ENCODE results near the gene P2RX6. TPM values are rescaled to one million over a fixed set of nuclear protein-coding genes. Genes with fewer than 3 reads are reported as not detected.
"Not testable (repeated sequence)": the region's sequence is repeated elsewhere in the genome, so short reads cannot be mapped to it uniquely, and the experiment has no call there.

P2RX6 gene
- total RNA-seq, 4 donors from 2014 or later = 0.39 to 0.50 (median 0.41) TPM

DNA sequence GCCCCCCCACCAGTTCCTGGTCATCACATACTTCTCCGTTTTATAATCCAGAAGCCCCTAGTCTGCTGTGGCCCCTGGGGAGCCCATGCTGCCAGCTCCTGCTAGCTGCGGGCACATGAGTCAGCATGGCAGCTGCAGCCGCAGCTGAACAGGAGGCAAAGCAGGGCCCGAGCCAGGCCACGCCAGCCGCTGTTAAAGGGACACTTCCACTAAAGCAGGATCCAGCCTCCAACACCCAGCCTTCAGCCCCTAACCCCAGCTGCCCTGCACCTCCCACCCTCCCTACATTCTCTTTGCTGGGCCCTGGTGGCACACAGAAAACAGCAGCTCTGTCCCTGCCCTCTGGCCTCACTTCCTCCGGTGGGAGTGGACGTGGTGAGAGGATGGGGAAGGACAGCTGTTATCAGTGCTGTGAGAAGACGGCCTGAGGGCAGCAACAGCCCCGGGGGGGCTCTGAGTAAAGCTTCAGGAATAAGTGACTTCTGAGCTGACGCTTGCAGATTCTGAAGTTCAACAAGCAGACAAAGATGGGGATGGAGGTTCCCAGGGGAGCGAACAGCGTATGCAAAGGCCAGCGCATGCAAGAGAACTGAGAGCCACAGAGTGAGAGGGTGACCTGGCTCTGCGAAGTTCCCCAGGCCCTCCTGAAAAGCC is 30.1 kb downstream of the P2RX6 start:
- H3K4me3 ChIP-seq = peak overlapping the region; percentile 53 to 63 (median 54)
- TF ChIP-seq POLR2A (IDR thresholded peaks at IDR 0.05; ENCODE audit: low read depth) (no peak), EP300 (IDR thresholded peaks at IDR 0.05) (no peak), POLR2AphosphoS5 (IDR thresholded peaks at IDR 0.05) (no peak)
- TF ChIP-seq, protein P1, sequence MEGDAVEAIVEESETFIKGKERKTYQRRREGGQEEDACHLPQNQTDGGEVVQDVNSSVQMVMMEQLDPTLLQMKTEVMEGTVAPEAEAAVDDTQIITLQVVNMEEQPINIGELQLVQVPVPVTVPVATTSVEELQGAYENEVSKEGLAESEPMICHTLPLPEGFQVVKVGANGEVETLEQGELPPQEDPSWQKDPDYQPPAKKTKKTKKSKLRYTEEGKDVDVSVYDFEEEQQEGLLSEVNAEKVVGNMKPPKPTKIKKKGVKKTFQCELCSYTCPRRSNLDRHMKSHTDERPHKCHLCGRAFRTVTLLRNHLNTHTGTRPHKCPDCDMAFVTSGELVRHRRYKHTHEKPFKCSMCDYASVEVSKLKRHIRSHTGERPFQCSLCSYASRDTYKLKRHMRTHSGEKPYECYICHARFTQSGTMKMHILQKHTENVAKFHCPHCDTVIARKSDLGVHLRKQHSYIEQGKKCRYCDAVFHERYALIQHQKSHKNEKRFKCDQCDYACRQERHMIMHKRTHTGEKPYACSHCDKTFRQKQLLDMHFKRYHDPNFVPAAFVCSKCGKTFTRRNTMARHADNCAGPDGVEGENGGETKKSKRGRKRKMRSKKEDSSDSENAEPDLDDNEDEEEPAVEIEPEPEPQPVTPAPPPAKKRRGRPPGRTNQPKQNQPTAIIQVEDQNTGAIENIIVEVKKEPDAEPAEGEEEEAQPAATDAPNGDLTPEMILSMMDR (IDR thresholded peaks at IDR 0.05) = no peak
- intact Hi-C loops (cut with DNase I) = no loop called here
- H3K27ac ChIP-seq (replicated peaks in 1 of 4) = peak overlapping the region in 1 of 4 donors; percentile 2
- 16% methylated on average over 15 of the region's 15 CpGs for WGBS
- no peaks in the 10 kb centered on the region for H3K27me3 ChIP-seq
- peaks cover 8 to 25% (median 21%) of the 10 kb centered on the region in 4 donors for H3K4me1 ChIP-seq
- DNase-seq (ENCODE audit: extremely low spot score) = no peak
- H3K36me3 ChIP-seq = no peaks in the 10 kb centered on the region
- no peaks in the 10 kb centered on the region for H3K9me3 ChIP-seq

DNA sequence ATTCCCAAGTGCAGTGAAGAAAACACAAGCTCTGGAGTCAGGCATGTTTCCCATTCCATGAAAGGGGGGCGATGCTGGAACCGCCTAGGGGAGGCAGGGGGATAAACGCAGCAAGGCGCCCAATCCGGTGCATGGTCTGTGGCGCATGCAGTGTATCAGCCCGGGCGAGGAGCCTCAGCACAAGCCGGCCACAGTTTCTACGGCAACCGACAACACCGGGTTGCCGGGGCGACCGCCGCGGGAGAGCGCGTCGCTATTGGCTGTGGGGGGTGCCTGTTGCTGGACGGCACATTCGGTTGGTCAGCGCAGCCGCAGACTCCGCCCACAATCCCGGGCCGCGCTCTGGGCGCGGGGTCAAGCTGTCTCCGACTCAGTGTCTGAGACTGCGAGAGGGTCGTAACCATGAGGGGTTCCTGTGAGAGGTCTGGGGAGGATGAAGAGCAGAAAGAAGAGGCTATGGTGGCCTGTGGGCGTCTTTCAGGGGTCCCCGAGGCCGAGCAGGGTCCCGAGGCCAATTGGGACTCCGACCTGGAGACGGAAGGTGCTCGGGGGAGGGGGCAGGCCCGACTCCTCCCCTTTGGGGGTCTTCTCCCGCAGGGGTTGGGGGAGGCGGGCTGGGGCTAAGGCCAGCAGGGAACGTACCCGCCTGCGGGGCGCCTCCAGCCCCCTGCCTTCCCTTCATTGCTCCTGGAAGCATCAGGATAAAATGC is 30.8 kb downstream of the P2RX6 start, which contains the start of gene LRRC74B:
Gene LRRC74B (plus strand): TSS at position 362 of the 710 bp plus-strand sequence. CDS start 41 bp downstream, at position 403.
- H3K9me3 ChIP-seq = no peaks in the 10 kb centered on the region
- WGBS = 24% methylated on average over 11 of the region's 47 CpGs
- peak within 1 kb of the TSS; percentile 53 to 63 (median 54) for H3K4me3 ChIP-seq
- peak; percentile 96 for DNase-seq (ENCODE audit: extremely low spot score)
- H3K4me1 ChIP-seq = peaks cover 8 to 25% (median 21%) of the 10 kb centered on the region in 4 donors
- no peaks in the 10 kb centered on the region for H3K27me3 ChIP-seq
- H3K27ac ChIP-seq (replicated peaks in 1 of 4) = peak within 1 kb of the TSS in 1 of 4 donors; percentile 2
- H3K36me3 ChIP-seq = no peaks in the 10 kb centered on the region
- TF ChIP-seq POLR2AphosphoS5 (IDR thresholded peaks at IDR 0.05) (no peak), POLR2A (IDR thresholded peaks at IDR 0.05; ENCODE audit: low read depth) (no peak), EP300 (IDR thresholded peaks at IDR 0.05) (no peak)
- TF ChIP-seq, protein P1 (IDR thresholded peaks at IDR 0.05) = no peak
- intact Hi-C loops (cut with DNase I) = no loop called here

DNA sequence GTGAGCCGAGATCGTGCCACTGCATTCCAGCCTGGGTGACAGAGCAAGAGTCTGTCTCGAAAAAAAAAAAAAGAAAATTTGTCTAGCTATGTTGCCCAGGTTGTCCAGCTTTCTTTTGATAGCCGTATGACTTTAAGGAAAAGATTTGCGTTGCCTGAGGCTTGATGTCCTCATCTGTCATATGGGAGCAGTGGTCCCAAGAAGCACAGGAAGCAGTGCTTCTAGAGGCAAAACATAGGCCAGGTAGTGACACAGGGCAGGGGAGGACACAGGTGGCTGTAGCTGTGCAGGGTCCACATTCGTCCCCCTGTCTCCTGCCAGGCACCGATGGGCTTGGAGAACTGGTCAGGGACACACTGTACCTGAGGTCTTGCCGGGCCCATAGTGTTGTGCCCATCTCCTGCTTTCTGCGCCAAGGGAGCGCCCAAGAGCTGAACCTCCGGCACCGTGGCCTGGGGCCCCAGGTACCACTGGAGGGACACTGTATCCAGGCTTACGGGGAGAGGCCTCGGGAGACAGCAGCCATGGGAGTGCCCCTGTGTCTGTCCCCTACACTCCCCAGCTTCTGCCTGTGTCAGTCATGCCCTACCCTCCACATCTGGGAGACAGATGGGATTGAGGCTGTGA is 32.2 kb downstream of the P2RX6 start:
- no peak overlapping the region for H3K4me3 ChIP-seq
- TF ChIP-seq, protein P1 (IDR thresholded peaks at IDR 0.05) = no peak
- TF ChIP-seq EP300 (IDR thresholded peaks at IDR 0.05) = no peak
- no peak for TF ChIP-seq POLR2AphosphoS5 (IDR thresholded peaks at IDR 0.05)
- no peak for TF ChIP-seq POLR2A (IDR thresholded peaks at IDR 0.05; ENCODE audit: low read depth)
- DNase-seq (ENCODE audit: extremely low spot score) = no peak
- 90% methylated on average over 8 of the region's 14 CpGs for WGBS
- no peaks in the 10 kb centered on the region for H3K27me3 ChIP-seq
- H3K27ac ChIP-seq (replicated peaks in 1 of 4) = no peak overlapping the region
- intact Hi-C loops (cut with DNase I) = no loop called here
- no peaks in the 10 kb centered on the region for H3K36me3 ChIP-seq
- H3K9me3 ChIP-seq = no peaks in the 10 kb centered on the region
- peaks cover 8 to 25% (median 21%) of the 10 kb centered on the region in 4 donors for H3K4me1 ChIP-seq

DNA sequence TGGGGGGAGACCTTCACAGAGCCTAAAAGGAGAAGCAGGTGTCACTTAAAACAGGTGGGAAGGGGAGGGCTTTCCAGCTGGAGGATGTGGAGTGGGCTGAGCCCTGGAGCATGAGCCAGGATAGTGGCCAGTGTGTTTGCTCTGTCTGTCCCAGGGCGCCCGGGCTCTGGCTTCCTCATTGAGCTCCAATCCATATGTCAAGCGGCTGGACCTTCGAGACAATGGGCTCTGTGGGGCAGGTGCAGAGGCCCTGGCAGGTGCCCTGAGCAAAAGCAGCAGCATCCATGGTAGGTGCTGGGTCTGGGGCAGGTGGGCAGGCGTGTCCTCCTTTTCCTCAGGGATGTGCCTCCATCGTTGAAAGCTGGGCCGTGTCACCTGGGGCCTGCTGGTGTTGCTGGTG is 32.8 kb downstream of the P2RX6 start:
- no peak for DNase-seq (ENCODE audit: extremely low spot score)
- whole genome bisulfite sequencing = 83% methylated on average over 2 of the region's 7 CpGs

DNA sequence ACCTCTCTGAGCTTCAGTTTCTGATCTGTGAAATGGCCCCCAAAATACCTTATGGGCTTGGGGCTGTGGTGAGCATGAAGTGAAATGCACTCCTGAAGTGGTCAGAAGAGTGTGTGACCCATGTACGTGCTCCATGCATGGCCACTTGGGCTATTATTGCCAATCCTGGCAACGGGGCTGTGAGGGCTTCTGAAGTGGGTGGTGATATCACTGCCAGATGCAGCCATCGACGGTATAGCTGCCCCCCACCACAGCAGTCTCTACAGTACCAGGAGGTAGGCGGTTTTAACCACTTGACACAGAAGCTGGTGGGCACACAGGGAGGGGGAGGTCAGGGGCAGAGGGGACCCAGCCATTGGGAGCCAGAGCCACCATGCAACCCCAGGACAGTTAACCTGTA is 33.5 kb downstream of the P2RX6 start:
- H3K27ac ChIP-seq (replicated peaks in 1 of 4); H3K36me3 ChIP-seq; H3K9me3 ChIP-seq; intact Hi-C loops (cut with DNase I); DNase-seq (ENCODE audit: extremely low spot score); H3K27me3 ChIP-seq; H3K4me3 ChIP-seq: not testable (repeated sequence)
- peaks cover 8 to 25% (median 21%) of the 10 kb centered on the region in 4 donors for H3K4me1 ChIP-seq
- WGBS = 87% methylated on average over 5 of the region's 5 CpGs

More for the DNA sequence above, 32.8 kb downstream of the P2RX6 start:
- Histone ChIP-seq H3K27me3 (no peaks in the 10 kb centered on the region), H3K4me1 (peaks cover 8 to 25% (median 21%) of the 10 kb centered on the region in 4 donors), H3K27ac (replicated peaks in 1 of 4) (no peak overlapping the region), H3K36me3 (no peaks in the 10 kb centered on the region), H3K4me3 (no peak overlapping the region), H3K9me3 (no peaks in the 10 kb centered on the region)
- TF ChIP-seq POLR2AphosphoS5 (IDR thresholded peaks at IDR 0.05) (no peak), EP300 (IDR thresholded peaks at IDR 0.05) (no peak), POLR2A (IDR thresholded peaks at IDR 0.05; ENCODE audit: low read depth) (no peak)
- TF ChIP-seq, protein P1 (IDR thresholded peaks at IDR 0.05) = no peak
- intact Hi-C loops (cut with DNase I) = no loop called here

DNA sequence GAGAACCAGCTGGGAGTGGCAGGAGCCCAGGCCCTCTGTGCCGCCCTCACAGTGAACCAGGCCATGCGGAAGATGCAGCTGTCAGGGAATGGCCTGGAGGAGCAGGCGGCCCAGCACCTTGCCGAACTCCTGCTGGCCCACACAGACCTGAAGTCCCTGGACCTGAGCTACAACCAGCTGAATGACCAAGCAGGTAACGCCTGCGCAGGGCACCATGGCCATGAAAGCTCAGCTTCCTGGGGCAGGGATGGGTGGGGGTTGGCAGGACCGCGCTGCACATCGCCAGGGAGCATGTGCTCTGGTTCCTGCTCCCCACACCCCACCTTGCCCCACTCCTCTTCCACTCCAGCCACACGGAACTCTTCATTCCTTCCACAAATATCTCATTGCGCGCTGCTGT is 34.0 kb downstream of the P2RX6 start:
- DNase-seq (ENCODE audit: extremely low spot score); H3K27me3 ChIP-seq; intact Hi-C loops (cut with DNase I); H3K9me3 ChIP-seq; H3K27ac ChIP-seq (replicated peaks in 1 of 4); H3K36me3 ChIP-seq; H3K4me3 ChIP-seq: not testable (repeated sequence)
- H3K4me1 ChIP-seq = peaks cover 8 to 23% (median 21%) of the 10 kb centered on the region in 4 donors
- no CpG with 5 or more reads among the region's 12 CpGs for WGBS
